CD4-positive, alpha-beta T cell (primary cell): Measurements from ENCODE around the gene TNIP3. TPM values are rescaled to one million over a fixed set of nuclear protein-coding genes. Genes with fewer than 3 reads are reported as not detected.

ENCODE experiments used
- ATAC-seq: fragments of 200-7000 bp; cut with Tn5 transposase; one replicate; pipeline ENCODE4 v1.10.0; 2022; ENCODE audit warnings: mild to moderate bottlenecking; ENCODE audit not compliant: poor library complexity
- CTCF ChIA-PET: fragments of 350-600 bp; sonication (Branson Sonifier 250); formaldehyde crosslinking; loops from one replicate; lab custom pipeline; 2021; ENCODE audit warnings: antibody characterized with exemption, inconsistent platforms; lab: Charles Lee
- POLR2A ChIA-PET: fragments of 350-600 bp; sonication (Branson Sonifier 250); formaldehyde crosslinking; loops from one replicate; lab custom pipeline; 2021; ENCODE audit warnings: antibody characterized with exemption, inconsistent platforms; lab: Charles Lee
- DNase-seq, 14 experiments: peaks; one replicate each; pipeline ENCODE4 v3.0.0-alpha.2; 2013 to 2020; ENCODE audit warnings: mixed read lengths in 2 of 14
- H3K27ac ChIP-seq, 2 donors: one replicate each; pipeline versions ENCODE4 v1.5.1 to v1.7.0; 2013; ENCODE audit warnings: low read length in 2 of 2, low read depth in 1 of 2, mild to moderate bottlenecking in 1 of 2
- H3K27me3 ChIP-seq, 2 experiments: 1 replicate in 1 of 2; 2 replicates in 1 of 2; pipeline versions ENCODE4 v1.6.1 to v1.7.0; 2013; ENCODE audit warnings: low read length in 2 of 2, control low read depth in 1 of 2, mild to moderate bottlenecking in 1 of 2, moderate library complexity in 1 of 2; ENCODE audit not compliant: insufficient read depth in 2 of 2, control insufficient read depth in 1 of 2
- H3K36me3 ChIP-seq: one replicate; pipeline ENCODE4 v1.6.1; 2013; ENCODE audit warnings: low read length, control low read depth; ENCODE audit not compliant: insufficient read depth
- H3K4me1 ChIP-seq: one replicate; pipeline ENCODE4 v1.6.1; 2013; ENCODE audit warnings: low read length, control low read depth; ENCODE audit not compliant: insufficient read depth
- H3K4me3 ChIP-seq: one replicate; pipeline ENCODE4 v1.5.1; 2013; ENCODE audit warnings: mild to moderate bottlenecking, low read length, moderate library complexity
- H3K9me3 ChIP-seq, 2 experiments: 1 replicate in 1 of 2; 2 replicates in 1 of 2; pipeline versions ENCODE4 v1.6.1 to v1.7.0; 2013; ENCODE audit warnings: low read length in 2 of 2, mild to moderate bottlenecking in 2 of 2, control low read depth in 1 of 2, moderate library complexity in 1 of 2; ENCODE audit not compliant: control insufficient read depth in 1 of 2, insufficient read depth in 1 of 2
- H3K27ac Mint-ChIP-seq: one replicate; pipeline ENCODE4 v1.8.0; 2020; ENCODE audit warnings: mixed read lengths
- H3K27me3 Mint-ChIP-seq: one replicate; pipeline ENCODE4 v1.8.0; 2021; ENCODE audit warnings: mixed read lengths
- H3K36me3 Mint-ChIP-seq: one replicate; pipeline ENCODE4 v1.8.0; 2021; ENCODE audit warnings: low read depth, mixed read lengths
- H3K4me1 Mint-ChIP-seq: one replicate; pipeline ENCODE4 v1.8.0; 2021; ENCODE audit warnings: low read depth, mixed read lengths
- H3K4me3 Mint-ChIP-seq: one replicate; pipeline ENCODE4 v1.8.0; 2020; ENCODE audit warnings: mild to moderate bottlenecking, mixed read lengths
- H3K9me3 Mint-ChIP-seq: one replicate; pipeline ENCODE4 v1.8.0; 2020; ENCODE audit warnings: mixed read lengths
- CTCF ChIP-seq: fragments of 200-600 bp; IDR thresholded peaks from one replicate; pipeline ENCODE4 v1.8.0; 2022; ENCODE audit warnings: antibody characterized with exemption, mild to moderate bottlenecking
- intact Hi-C, 2 experiments: fragments of 100-400 bp; cut with DNase I in 1 of 2; cut with micrococcal nuclease in 1 of 2; formaldehyde crosslinking; loops; one replicate each; pipeline versions ENCODE4 v1.15.1 to v1.9.0; 2023 to 2025; cut with DNase I, micrococcal nuclease
- total RNA-seq, 174 experiments: library from RNA in 2 of 174; stranded (reverse) in 2 of 174; gene quantifications; one replicate each; pipeline ENCODE4 v1.2.3 and lab custom pipeline; 2021 to 2026

TNIP3 gene
- total RNA-seq, 2 experiments from 2014 or later = 0.39 to 0.66 TPM

DNA sequence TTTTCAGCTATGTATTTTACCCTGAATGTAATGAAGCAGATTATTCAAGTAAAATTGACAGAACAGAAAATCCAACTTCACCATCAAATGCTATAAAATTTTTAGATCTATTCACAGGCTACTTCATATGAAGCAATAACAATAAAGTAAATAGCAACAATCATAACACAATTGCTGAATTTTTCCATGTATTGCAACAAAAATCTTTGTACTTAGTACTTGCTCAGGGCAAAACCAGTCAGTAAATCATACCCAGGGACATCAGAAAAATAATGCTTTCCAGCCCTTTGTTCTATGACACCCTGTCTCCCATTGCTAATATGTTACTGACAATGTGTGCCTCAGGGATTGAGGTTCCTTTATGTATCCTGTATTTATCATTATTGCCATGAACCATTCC, 15.5 kb downstream of the TNIP3 start:
- Mint-ChIP-seq H3K4me1 (peaks cover 69% of the 10 kb centered on the region), H3K36me3 (no peaks in the 10 kb centered on the region), H3K4me3 (no peak overlapping the region), H3K27me3 (no peaks in the 10 kb centered on the region), H3K9me3 (no peaks in the 10 kb centered on the region), H3K27ac (no peak overlapping the region)
- CTCF ChIA-PET = no interaction called here
- Histone ChIP-seq H3K36me3 (no peaks in the 10 kb centered on the region), H3K4me3 (no peak overlapping the region), H3K27ac (no peak overlapping the region), H3K9me3 (no peaks in the 10 kb centered on the region), H3K4me1 (peaks cover 7% of the 10 kb centered on the region), H3K27me3 (no peaks in the 10 kb centered on the region)
- POLR2A ChIA-PET = no interaction called here
- DNase-seq = no peak
- intact Hi-C loops = no loop called here
- ATAC-seq = no peak
- no peak for TF ChIP-seq CTCF

DNA sequence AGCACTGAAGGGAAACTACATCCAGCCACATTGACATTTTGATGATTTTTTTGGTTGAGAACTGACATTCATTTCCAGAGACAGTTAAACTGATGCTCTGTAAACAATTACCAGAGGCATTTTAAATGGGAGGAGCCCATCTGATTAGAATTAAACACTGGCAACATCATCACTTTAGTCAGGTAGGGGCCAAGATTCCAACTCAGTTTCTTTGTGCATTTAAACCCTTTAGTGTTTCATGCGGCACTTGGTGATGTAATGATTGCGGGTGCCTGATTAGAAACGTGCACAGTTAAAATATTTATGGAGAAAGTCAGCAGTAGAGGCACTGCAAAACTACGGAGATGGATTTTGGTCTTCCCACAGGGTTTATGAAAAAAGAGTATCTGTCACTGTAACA, 16.1 kb downstream of the TNIP3 start:
- ATAC-seq = no peak
- Histone ChIP-seq H3K4me3 (no peak overlapping the region), H3K9me3 (no peaks in the 10 kb centered on the region), H3K36me3 (no peaks in the 10 kb centered on the region), H3K27ac (no peak overlapping the region), H3K4me1 (peaks cover 4% of the 10 kb centered on the region), H3K27me3 (no peaks in the 10 kb centered on the region)
- no peaks in the 10 kb centered on the region for H3K9me3 Mint-ChIP-seq
- H3K4me1 Mint-ChIP-seq = peaks cover 69% of the 10 kb centered on the region
- ChIA-PET CTCF (no interaction called here), POLR2A (no interaction called here)
- H3K36me3 Mint-ChIP-seq = no peaks in the 10 kb centered on the region
- H3K4me3 Mint-ChIP-seq = no peak overlapping the region
- no peak overlapping the region for H3K27ac Mint-ChIP-seq
- TF ChIP-seq CTCF = no peak
- intact Hi-C loops = no loop called here
- DNase-seq = no peak
- no peaks in the 10 kb centered on the region for H3K27me3 Mint-ChIP-seq

DNA sequence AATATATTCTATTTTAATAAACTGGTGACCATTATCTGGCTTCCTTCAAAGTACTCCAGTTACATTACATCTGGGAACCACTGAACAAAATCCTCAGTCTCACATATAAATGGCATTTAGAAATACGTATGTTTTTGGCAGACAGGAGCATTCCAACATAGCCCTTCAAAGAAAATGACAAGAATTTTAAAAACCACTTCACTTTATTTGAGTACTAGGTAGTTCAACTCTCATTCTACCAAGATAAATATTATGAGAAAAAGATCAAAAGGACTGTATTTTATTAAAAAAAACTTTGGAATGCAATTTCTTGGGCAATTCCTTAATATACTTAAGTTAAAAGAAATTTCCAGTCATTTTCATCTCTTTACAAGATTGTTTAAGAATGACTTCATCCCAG, 17.6 kb downstream of the TNIP3 start:
- H3K27ac Mint-ChIP-seq = no peak overlapping the region
- H3K4me3 Mint-ChIP-seq = no peak overlapping the region
- Histone ChIP-seq H3K4me3 (no peak overlapping the region), H3K9me3 (no peaks in the 10 kb centered on the region), H3K27ac (no peak overlapping the region), H3K36me3 (no peaks in the 10 kb centered on the region), H3K27me3 (no peaks in the 10 kb centered on the region), H3K4me1 (no peaks in the 10 kb centered on the region)
- no peak for ATAC-seq
- intact Hi-C loops = no loop called here
- no peak for TF ChIP-seq CTCF
- DNase-seq = no peak
- H3K36me3 Mint-ChIP-seq = no peaks in the 10 kb centered on the region
- no peaks in the 10 kb centered on the region for H3K9me3 Mint-ChIP-seq
- CTCF ChIA-PET = no interaction called here
- H3K27me3 Mint-ChIP-seq = no peaks in the 10 kb centered on the region
- POLR2A ChIA-PET = interaction anchor here (0.9 kb wide), 1 partner anchor 37 kb away, joined by 3 read pairs; no protein-coding TSS in a partner anchor
- H3K4me1 Mint-ChIP-seq = peaks cover 59% of the 10 kb centered on the region
